Bronchial epithelial cell (primary cell): ENCODE measurements around the gene SPAG16. TPM values are rescaled to one million over a fixed set of nuclear protein-coding genes. Genes with fewer than 3 reads are reported as not detected.

Source experiments
- DNase-seq: peaks from one replicate; pipeline ENCODE4 v3.0.0-alpha.2; 2010; ENCODE audit warnings: low read depth
- FAIRE-seq: peaks from 2 replicates; lab custom pipeline; 2011; peaks lifted over from hg19 to GRCh38; lab: Jason Lieb, UNC
- H3K27me3 ChIP-seq: 2 replicates; pipeline ENCODE4 v1.5.1; 2011; ENCODE audit warnings: low read length; ENCODE audit not compliant: control insufficient read depth, insufficient read depth
- H3K36me3 ChIP-seq: 2 replicates; pipeline ENCODE4 v1.5.1; 2011; ENCODE audit warnings: low read length; ENCODE audit not compliant: control insufficient read depth, insufficient read depth
- H3K4me3 ChIP-seq: 2 replicates; pipeline ENCODE4 v1.5.1; 2011; ENCODE audit warnings: mild to moderate bottlenecking, low read depth, low read length, control low read depth
- total RNA-seq: library from RNA; depleted of rRNA; stranded (reverse); fragments of >200 nt; gene quantifications from 2 replicates; pipeline ENCODE4 v1.2.1, GENCODE V29; 2014
- TF ChIP-seq, protein P1 (sequence below): IDR thresholded peaks from 2 replicates; pipeline ENCODE4 v1.5.1; 2011; ENCODE audit warnings: mild to moderate bottlenecking, moderate library complexity, low read length, control low read depth, inconsistent platforms; ENCODE audit not compliant: insufficient read depth, severe bottlenecking

SPAG16 gene
- total RNA-seq, 1 donor from 2014 or later, result 10.8 TPM

DNA sequence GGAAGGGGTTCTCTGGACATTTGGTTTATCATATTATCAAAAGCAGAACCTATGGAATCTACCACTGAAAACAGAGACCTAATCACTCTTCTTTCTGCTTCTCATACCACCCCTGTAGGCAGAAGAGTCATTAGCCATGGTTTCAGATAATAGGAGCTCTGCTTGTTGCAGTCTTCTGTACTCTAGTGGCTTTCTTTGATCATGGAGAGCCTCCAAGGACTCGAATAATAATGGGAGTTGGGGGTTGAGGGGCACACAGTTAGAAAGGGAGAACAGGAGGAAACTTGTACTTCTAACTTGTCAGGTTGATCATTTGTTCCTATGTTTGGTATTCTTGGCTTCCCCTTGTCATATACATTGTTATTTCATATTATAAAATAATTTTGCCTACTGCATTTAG, 1074.2 kb downstream of the SPAG16 start:
- no peak overlapping the region for H3K4me3 ChIP-seq
- no peaks in the 10 kb centered on the region for H3K27me3 ChIP-seq
- FAIRE-seq (no peak), DNase-seq (no peak)
- no peaks in the 10 kb centered on the region for H3K36me3 ChIP-seq
- TF ChIP-seq, protein P1, sequence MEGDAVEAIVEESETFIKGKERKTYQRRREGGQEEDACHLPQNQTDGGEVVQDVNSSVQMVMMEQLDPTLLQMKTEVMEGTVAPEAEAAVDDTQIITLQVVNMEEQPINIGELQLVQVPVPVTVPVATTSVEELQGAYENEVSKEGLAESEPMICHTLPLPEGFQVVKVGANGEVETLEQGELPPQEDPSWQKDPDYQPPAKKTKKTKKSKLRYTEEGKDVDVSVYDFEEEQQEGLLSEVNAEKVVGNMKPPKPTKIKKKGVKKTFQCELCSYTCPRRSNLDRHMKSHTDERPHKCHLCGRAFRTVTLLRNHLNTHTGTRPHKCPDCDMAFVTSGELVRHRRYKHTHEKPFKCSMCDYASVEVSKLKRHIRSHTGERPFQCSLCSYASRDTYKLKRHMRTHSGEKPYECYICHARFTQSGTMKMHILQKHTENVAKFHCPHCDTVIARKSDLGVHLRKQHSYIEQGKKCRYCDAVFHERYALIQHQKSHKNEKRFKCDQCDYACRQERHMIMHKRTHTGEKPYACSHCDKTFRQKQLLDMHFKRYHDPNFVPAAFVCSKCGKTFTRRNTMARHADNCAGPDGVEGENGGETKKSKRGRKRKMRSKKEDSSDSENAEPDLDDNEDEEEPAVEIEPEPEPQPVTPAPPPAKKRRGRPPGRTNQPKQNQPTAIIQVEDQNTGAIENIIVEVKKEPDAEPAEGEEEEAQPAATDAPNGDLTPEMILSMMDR, result no peak

DNA sequence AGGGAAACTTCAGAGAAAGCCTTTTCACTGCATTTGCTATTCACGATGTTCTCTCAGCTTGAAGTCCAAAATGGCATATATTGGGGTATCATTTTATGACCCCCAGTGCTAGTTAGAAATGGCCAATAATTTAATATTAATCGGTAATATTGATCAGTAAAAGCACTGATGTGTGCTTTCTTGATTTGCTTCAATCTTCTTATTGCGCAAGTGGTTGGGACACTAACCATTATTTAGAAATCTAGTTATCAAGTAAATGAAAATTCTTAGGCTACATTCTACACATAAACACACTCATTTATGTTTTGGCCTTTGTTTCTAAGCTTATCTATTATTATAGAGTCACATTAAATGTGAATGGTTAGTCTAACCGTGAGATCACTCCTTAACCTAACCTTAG, 1076.9 kb downstream of the SPAG16 start:
- no peak overlapping the region for H3K4me3 ChIP-seq
- TF ChIP-seq, protein P1, result no peak
- H3K27me3 ChIP-seq, result no peaks in the 10 kb centered on the region
- H3K36me3 ChIP-seq, result no peaks in the 10 kb centered on the region
- FAIRE-seq, result no peak
- DNase-seq, result no peak

DNA sequence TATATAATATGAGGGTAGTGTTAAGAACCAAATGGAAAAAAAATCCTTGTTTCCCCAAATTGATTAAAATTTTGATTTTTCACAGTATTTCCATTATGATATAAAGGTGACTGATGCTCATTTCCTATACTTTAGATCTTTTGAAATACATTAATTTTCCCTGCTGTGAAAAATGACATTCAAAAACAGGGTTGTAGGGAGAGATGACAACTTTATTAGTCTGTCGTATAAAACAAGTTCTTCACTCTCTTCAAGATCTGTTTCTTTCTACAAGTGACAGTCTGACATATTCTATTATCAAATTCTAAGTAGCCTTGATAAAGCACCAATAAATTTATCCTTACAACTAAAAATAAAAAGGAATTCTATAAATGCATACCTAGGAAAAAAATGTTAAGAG, 1081.3 kb downstream of the SPAG16 start:
- Histone ChIP-seq H3K36me3 (no peaks in the 10 kb centered on the region), H3K4me3 (no peak overlapping the region), H3K27me3 (no peaks in the 10 kb centered on the region)
- TF ChIP-seq, protein P1, result no peak
- FAIRE-seq (no peak), DNase-seq (no peak)

DNA sequence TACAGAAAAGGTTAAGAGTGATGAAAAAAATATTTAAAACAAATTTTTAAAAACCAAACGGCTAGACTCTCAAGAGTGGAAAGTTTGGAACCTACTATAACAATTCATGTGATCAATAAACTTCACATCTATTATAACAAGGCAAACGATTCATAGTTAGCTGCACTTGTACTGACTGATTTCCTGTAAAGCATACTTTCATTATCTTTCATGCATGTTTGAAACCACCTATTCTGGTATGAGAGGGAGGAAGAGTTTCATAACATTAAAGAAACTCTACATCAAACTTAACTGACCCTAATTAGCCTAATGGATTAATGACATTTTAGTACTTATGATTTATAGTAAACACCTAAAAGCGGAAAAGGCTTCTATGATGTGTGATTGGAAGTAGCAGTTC, 1082.9 kb downstream of the SPAG16 start:
- FAIRE-seq, result no peak
- Histone ChIP-seq H3K27me3 (no peaks in the 10 kb centered on the region), H3K36me3 (no peaks in the 10 kb centered on the region), H3K4me3 (no peak overlapping the region)
- TF ChIP-seq, protein P1, result no peak
- DNase-seq, result no peak

DNA sequence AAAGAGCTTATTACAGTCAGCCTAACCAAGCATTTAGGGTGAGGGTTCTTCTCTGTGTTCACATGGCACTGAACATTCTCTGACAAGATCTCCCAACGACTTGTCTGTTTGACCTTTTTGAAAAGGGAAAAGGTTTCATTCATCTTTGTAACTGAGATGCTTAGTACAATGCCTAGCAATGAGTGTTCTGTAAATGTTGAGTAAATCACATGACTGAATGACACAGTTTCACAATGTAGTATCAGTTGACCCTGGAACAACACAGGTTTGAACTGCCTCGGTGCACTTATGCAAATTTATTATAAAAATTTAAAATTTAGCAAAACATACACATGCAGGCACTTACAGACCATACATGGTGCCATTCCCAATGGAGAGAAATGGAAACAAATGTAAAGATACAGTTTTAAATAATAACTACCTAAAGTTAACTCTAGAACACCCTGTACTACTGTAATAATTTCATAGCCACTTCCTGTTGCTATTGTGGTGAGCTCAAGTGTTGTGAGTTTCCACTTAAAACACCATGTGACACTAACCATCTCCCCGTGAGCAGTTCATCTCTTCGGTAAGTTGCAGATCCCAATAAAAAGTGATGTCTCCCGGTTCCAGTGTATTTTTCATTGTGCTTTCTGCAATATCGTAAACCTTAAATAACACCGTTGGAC, 1092.5 kb downstream of the SPAG16 start:
- no peak for FAIRE-seq
- DNase-seq, result peak; percentile 43
- TF ChIP-seq, protein P1, result no peak
- H3K27me3 ChIP-seq, result no peaks in the 10 kb centered on the region
- H3K36me3 ChIP-seq, result no peaks in the 10 kb centered on the region
- H3K4me3 ChIP-seq, result no peak overlapping the region

DNA sequence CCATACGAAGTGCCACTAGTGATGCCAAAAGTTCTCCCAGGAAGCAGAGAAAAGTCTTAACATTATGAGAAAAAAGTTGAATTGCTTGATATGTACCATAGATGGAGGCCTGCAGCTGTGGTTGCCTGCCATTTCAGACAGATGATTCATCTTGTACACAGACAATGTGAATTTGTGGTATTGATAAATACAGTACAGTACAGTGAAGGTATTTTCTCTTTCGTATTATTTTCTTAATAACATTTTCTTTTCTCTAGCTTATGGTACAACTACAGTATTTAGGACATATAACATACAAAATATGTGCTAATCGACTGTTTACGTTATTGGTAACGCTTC, 1093.0 kb downstream of the SPAG16 start:
- H3K27me3 ChIP-seq, result no peaks in the 10 kb centered on the region
- no peaks in the 10 kb centered on the region for H3K36me3 ChIP-seq
- no peak overlapping the region for H3K4me3 ChIP-seq
- DNase-seq, result peak; percentile 60
- TF ChIP-seq, protein P1, result no peak
- FAIRE-seq, result no peak
